GM12873 (cell line): ENCODE data around the gene TSPAN8.

Experiments
- CTCF ChIP-seq: IDR thresholded peaks from 2 replicates; pipeline ENCODE4 v1.5.1; 2012; ENCODE audit warnings: low read depth, mild to moderate bottlenecking, moderate library complexity, low read length, control low read depth; ENCODE audit not compliant: insufficient read depth; ENCODE audit errors: missing control alignments

Gene TSPAN8

GRCh38 chr12:71157601-71158233, at the start of gene TSPAN8:
Gene TSPAN8 (minus strand): TSS chr12:71157999. CDS start chr12:71157678, 321 bp downstream.
- TF ChIP-seq CTCF = no peak

DNA sequence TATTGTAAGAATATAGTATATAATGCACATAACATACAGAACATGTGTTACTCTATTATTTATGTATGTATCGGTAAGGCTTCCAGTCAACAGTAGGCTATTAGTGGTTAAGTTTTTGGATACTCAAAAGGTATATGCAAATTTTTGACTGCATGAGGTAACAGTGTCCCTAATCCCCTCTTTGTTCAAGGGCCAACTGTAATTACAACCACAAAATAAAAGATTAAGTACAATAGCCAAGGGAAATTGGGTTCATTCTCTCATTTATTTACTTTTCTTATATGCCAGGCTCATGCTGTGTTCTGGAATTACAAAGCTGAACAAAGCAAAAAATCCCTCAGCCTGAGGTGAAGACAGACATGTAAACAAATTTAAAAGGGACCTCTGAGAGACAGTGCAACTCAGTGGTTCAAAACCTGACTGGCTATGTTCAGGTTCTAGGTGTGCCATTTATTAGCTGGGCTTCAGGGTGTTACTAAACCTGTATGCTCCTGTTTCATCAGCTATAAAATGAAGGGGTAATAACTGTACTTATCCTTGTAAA, 43.4 kb upstream of the TSPAN8 start:
- TF ChIP-seq CTCF = no peak

DNA sequence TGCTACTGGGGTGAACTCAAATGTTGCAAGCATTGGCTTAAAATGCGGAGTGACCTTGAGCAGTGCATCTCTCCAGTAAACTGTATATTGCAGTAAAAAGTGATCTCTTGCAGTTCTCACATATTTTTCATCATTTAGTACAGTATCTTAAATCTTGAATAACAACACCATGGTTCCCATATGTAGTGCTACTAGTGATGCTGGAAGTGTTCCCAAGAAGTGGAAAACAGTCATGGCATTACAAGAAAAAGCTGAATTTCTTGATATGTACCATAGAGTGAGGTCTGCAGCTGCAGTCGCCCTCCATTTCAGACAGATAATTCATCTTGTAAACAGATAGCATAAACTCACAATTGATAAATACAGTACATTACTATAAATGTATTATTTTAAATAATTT, 42.9 kb upstream of the TSPAN8 start:
- TF ChIP-seq CTCF = no peak

DNA sequence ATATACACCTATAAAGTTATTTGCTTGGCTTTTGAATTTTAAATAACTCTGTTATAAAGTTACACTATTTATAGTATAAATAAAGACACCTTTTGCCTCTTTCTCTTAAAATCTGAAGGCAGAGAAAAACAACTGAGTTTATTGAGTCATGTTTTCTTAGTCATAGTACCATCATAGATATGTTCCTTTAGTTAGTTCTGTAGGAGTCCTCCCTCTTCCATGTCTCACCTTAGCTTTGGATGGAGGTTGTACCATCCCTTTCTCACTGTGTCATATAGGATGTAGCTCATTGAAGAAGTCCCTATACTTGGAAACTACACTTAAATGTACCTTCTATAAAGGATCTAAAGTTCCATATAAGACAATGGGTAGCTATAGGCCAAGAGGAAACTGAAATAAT, 39.7 kb upstream of the TSPAN8 start:
- TF ChIP-seq CTCF = no peak

DNA sequence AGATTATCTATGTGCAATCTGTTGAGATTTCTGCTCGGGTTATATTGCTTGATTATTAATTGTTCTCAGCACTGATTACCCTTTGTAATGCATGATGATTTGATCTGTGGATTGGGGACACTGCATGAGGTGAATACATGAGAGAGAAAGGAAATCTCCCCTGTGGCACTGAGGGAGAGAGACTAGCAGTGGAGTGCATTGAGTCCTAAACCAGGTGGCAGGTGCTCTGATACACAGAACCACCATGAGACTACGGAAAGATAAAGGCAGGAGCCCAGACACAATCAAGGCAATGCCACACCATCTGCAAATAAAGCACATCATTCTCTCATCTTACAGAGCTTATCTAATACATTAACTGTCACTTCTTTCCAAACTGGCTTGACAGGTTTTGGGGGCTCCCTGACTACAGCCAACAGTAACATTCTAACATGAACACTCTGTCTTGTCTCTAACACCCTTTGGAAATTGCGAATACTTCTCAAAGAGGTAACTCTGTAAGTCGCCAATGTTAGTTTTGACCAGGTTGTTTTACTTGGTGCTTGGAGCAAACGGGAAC, 37.6 kb upstream of the TSPAN8 start:
- TF ChIP-seq CTCF = no peak

DNA sequence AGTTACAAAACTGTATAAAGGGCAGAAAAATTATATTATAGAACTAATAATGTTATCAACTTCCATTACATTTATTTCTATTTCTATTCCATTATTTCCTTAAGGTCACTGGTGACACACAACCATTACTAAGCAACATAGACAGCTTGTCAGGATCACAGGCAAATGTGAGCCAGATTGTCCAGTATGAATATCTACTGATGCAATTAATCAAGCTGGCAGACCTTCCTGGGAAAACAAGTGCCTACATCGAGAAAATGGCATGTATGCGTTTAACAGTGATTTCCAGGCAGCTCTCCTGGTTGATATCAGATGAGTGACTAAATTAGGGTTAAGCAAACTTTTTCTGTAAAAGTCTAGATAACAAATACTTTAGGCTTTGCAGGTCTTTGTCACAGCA, 36.9 kb upstream of the TSPAN8 start:
- TF ChIP-seq CTCF = no peak

- TF ChIP-seq CTCF = no peak
Observed at GRCh38 chr12:71193041-71193440, 35.2 kb upstream of the TSPAN8 start.
